ENCODE measurements around the gene LCE4A.

Gene LCE4A

GRCh38 chr1:152743371-152744145 is 35.6 kb downstream of the LCE4A start:
- no peak for DNase-seq
- intact Hi-C loops (cut with DNase I), result no loop called here

- intact Hi-C loops (cut with DNase I), result no loop called here
- DNase-seq, result no peak
Measured at GRCh38 chr1:152745289-152745704, 37.3 kb downstream of the LCE4A start.

- intact Hi-C loops (cut with DNase I), result no loop called here
- no peak for DNase-seq
Measured at GRCh38 chr1:152745765-152746444, 37.9 kb downstream of the LCE4A start.

GRCh38 chr1:152747831-152748230 is 39.9 kb downstream of the LCE4A start:
- intact Hi-C loops (cut with DNase I), result no loop called here
- DNase-seq, result no peak

GRCh38 chr1:152752225-152752624 is 44.3 kb downstream of the LCE4A start:
- DNase-seq, result no peak
- intact Hi-C loops (cut with DNase I), result no loop called here

- DNase-seq, result no peak
- intact Hi-C loops (cut with DNase I), result no loop called here
Measured at GRCh38 chr1:152753586-152753985, 45.6 kb downstream of the LCE4A start.

- peak in 30 of 42 donors; percentile 7 to 74 (median 40) for DNase-seq
- intact Hi-C loops (cut with DNase I), result no loop called here
Measured at GRCh38 chr1:152756872-152757271, 48.9 kb downstream of the LCE4A start.

- intact Hi-C loops (cut with DNase I), result no loop called here
- peak in 30 of 42 donors; percentile 8 to 77 (median 50) for DNase-seq
Measured at GRCh38 chr1:152757747-152758146, 49.8 kb downstream of the LCE4A start, which contains the start of gene KPRP. Gene KPRP, plus strand, starts transcription at chr1:152758025. Its CDS starts 1,564 bp downstream, at chr1:152759589.

GRCh38 chr1:152758636-152759035 is 50.7 kb downstream of the LCE4A start:
- intact Hi-C loops (cut with DNase I), result no loop called here
- DNase-seq, result no peak

Data from head of caudate nucleus (tissue), 42 donors.